HepG2 (cell line): ENCODE measurements around the gene MRNIP. TPM values are rescaled to one million over a fixed set of nuclear protein-coding genes. Genes with fewer than 3 reads are reported as not detected.

Experiments
- HNF4G ChIP-seq, 2 experiments: sonication (generic) in 1 of 2; formaldehyde crosslinking in 1 of 2; IDR thresholded peaks; 2 replicates each; pipeline versions ENCODE4 v1.4.0 to v1.6.1; 2011 to 2020; ENCODE audit warnings: borderline replicate concordance in 2 of 2, low read depth in 2 of 2, mild to moderate bottlenecking in 2 of 2, low read length in 1 of 2, missing genetic modification reagents in 1 of 2, moderate library complexity in 1 of 2
- HNRNPL ChIP-seq: fragments of 200-400 bp; formaldehyde crosslinking; IDR thresholded peaks from 2 replicates; pipeline ENCODE4 v1.6.1; 2017; ENCODE audit warnings: mild to moderate bottlenecking, low read depth, low read length
- JUND ChIP-seq: sonication (generic); formaldehyde crosslinking; IDR thresholded peaks from 2 replicates; pipeline ENCODE4 v1.8.0; 2022; ENCODE audit warnings: mild to moderate bottlenecking, missing genetic modification reagents
- KLF15 ChIP-seq: sonication (generic); formaldehyde crosslinking; IDR thresholded peaks from 2 replicates; pipeline ENCODE4 v1.8.1; 2023; ENCODE audit warnings: borderline replicate concordance, mild to moderate bottlenecking, inconsistent platforms, missing genetic modification reagents, mixed read lengths
- KLF9 ChIP-seq: IDR thresholded peaks from 2 replicates; pipeline ENCODE4 v1.6.1; 2016; ENCODE audit warnings: low read depth
- NFIC ChIP-seq: IDR thresholded peaks from 2 replicates; pipeline ENCODE4 v1.6.1; 2012; ENCODE audit warnings: mild to moderate bottlenecking, low read length, inconsistent platforms
- NONO ChIP-seq, 2 experiments: fragments of 450-650 bp in 1 of 2; sonication (generic) in 1 of 2; formaldehyde crosslinking in 1 of 2; IDR thresholded peaks in 1 of 2; conservative IDR thresholded peaks in 1 of 2; 2 replicates each; pipeline versions ENCODE4 v1.6.1 to v1.8.0; 2017 to 2022; ENCODE audit warnings: mild to moderate bottlenecking in 1 of 2, missing genetic modification reagents in 1 of 2, moderate library complexity in 1 of 2
- PAWR ChIP-seq: sonication (generic); formaldehyde crosslinking; IDR thresholded peaks from 2 replicates; pipeline ENCODE4 v1.4.0; 2020; ENCODE audit warnings: missing genetic modification reagents, mild to moderate bottlenecking, borderline replicate concordance
- ZFP82 ChIP-seq: sonication (generic); formaldehyde crosslinking; IDR thresholded peaks from 2 replicates; pipeline ENCODE4 v1.5.1; 2020; ENCODE audit warnings: mild to moderate bottlenecking, missing genetic modification reagents, borderline replicate concordance
- ZNF225 ChIP-seq: sonication (generic); formaldehyde crosslinking; IDR thresholded peaks from 2 replicates; pipeline ENCODE4 v1.4.0; 2020; ENCODE audit warnings: mild to moderate bottlenecking, missing genetic modification reagents
- ZNF235 ChIP-seq: sonication (generic); formaldehyde crosslinking; IDR thresholded peaks from 2 replicates; pipeline ENCODE4 v1.8.1; 2023; ENCODE audit warnings: mild to moderate bottlenecking, missing genetic modification reagents, borderline replicate concordance
- ZNF430 ChIP-seq: sonication (generic); formaldehyde crosslinking; IDR thresholded peaks from 2 replicates; pipeline ENCODE4 v1.9.0; 2021; ENCODE audit warnings: mild to moderate bottlenecking, missing genetic modification reagents
- polyA plus RNA-seq, 8 experiments: library from polyadenylated mRNA; depleted of rRNA in 3 of 8; stranded (reverse) in 7 of 8; unstranded in 1 of 8; fragments of >200 nt; fragmentation: Illumina TruSeq in 4 of 8; extraction: Trizol in 4 of 8; gene quantifications; 2 replicates each; pipeline versions ENCODE4 v1.2.1 to v1.2.3, GENCODE V29; 2011 to 2016; ENCODE audit warnings: low read depth in 4 of 8, missing spikeins in 1 of 8, mixed read lengths in 1 of 8; ENCODE audit not compliant: insufficient read depth in 1 of 8
- total RNA-seq, 5 experiments: library from RNA; depleted of rRNA; stranded (reverse); fragments of >200 nt; fragmentation: Illumina TruSeq; extraction: Trizol; gene quantifications; 2 replicates each; pipeline ENCODE4 v1.2.3, GENCODE V29; 2016; ENCODE audit warnings: low read depth in 1 of 5
- TF ChIP-seq, protein P1 (sequence below): sonication (generic); formaldehyde crosslinking; IDR thresholded peaks from 2 replicates; pipeline ENCODE4 v1.5.0; 2020; ENCODE audit warnings: mild to moderate bottlenecking, missing genetic modification reagents
- TF ChIP-seq, protein P2 (sequence below): sonication (generic); formaldehyde crosslinking; IDR thresholded peaks from 2 replicates; pipeline ENCODE4 v1.5.0; 2020; ENCODE audit warnings: missing genetic modification reagents, mild to moderate bottlenecking, borderline replicate concordance
- TF ChIP-seq, protein P3 (sequence below): sonication (generic); formaldehyde crosslinking; IDR thresholded peaks from 2 replicates; pipeline ENCODE4 v1.4.0; 2020; ENCODE audit warnings: missing genetic modification reagents
- TF ChIP-seq, protein P4 (sequence below): IDR thresholded peaks from 2 replicates; pipeline ENCODE4 v1.4.0; 2020; ENCODE audit warnings: mild to moderate bottlenecking, missing genetic modification reagents
- TF ChIP-seq, protein P5 (sequence below): sonication (generic); formaldehyde crosslinking; IDR thresholded peaks from 2 replicates; pipeline ENCODE4 v1.5.0; 2020; ENCODE audit warnings: mild to moderate bottlenecking, missing genetic modification reagents, borderline replicate concordance

MRNIP gene
- total and polyA plus RNA-seq, 2 of the 13 experiments (the other 11 are each of a cell fraction or from before 2014, with no cell fraction given) = 15.5 to 34.1 TPM

DNA sequence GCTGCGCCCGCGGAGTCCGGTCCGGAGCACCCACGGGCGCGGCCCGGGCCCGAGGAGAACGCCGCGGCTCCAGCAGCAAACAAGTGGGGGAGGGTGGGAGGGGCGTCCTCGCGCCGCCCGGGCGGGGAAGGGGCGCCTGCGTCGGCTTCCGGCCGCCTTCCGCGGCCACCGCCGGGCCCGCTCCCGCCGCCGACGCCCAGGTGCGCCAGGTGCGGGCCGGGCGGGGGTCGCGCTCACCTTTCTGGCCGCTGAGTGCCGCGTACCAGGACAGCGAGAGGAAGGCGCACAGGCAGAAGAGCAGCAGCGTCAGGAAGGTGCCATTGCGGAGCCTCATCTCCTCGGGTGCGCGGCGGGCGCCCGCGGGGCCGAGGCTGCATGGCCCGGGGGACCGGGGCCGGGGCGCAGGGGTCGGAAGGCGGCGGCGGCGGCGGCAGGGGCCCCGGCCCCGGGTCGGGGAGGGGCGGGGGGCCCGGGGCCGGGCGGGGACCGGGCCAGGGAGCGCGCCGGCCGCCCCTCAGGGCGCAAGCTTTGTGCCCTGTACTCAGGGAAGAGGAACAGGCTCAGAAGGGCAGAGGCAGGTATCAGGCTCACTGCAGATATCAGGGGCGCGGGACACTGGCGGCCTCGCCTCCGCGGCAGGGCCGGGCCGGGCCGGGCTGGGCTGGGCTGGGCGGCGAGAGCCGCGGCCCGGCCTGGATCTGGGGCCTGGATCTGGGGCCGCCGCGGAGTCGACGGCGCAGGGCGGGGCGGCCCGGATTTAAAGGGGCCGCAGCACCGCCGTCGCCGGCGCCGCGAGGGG is 52.2 kb downstream of the MRNIP start, which contains the start of gene MGAT4B (continued):
- TF ChIP-seq, protein P1, sequence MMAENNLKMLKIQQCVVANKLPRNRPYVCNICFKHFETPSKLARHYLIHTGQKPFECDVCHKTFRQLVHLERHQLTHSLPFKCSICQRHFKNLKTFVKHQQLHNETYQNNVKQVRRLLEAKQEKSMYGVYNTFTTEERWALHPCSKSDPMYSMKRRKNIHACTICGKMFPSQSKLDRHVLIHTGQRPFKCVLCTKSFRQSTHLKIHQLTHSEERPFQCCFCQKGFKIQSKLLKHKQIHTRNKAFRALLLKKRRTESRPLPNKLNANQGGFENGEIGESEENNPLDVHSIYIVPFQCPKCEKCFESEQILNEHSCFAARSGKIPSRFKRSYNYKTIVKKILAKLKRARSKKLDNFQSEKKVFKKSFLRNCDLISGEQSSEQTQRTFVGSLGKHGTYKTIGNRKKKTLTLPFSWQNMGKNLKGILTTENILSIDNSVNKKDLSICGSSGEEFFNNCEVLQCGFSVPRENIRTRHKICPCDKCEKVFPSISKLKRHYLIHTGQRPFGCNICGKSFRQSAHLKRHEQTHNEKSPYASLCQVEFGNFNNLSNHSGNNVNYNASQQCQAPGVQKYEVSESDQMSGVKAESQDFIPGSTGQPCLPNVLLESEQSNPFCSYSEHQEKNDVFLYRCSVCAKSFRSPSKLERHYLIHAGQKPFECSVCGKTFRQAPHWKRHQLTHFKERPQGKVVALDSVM (CRISPR knock-in tag) = no peak
- TF ChIP-seq NONO (IDR thresholded peaks at IDR 0.05) (no peak), NONO (CRISPR knock-in tag; conservative IDR thresholded peaks at IDR 0.05) (peak; percentile 31), PAWR (CRISPR knock-in tag) (no peak), KLF15 (CRISPR knock-in tag) (no peak), ZNF225 (CRISPR knock-in tag) (no peak), NFIC (no peak), KLF9 (CRISPR knock-in tag) (no peak), HNF4G (IDR thresholded peaks at IDR 0.05; ENCODE audit: borderline replicate concordance, low read depth, low read length) (peak; percentile 56; the same call in 1 of the 2 replicates), HNF4G (CRISPR knock-in tag; IDR thresholded peaks at IDR 0.05; ENCODE audit: borderline replicate concordance, low read depth) (no peak), HNRNPL (no peak), ZFP82 (CRISPR knock-in tag) (no peak), ZNF430 (CRISPR knock-in tag) (0 out of 2 replicates have a peak, but pooled peaks have one; percentile 32), JUND (CRISPR knock-in tag) (no peak), ZNF235 (no peak)
- TF ChIP-seq, protein P2, sequence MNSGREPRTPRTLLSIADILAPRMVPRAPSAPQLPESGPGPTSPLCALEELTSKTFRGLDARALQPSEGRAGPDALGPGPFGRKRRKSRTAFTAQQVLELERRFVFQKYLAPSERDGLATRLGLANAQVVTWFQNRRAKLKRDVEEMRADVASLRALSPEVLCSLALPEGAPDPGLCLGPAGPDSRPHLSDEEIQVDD (CRISPR knock-in tag) = no peak
- TF ChIP-seq, protein P3, sequence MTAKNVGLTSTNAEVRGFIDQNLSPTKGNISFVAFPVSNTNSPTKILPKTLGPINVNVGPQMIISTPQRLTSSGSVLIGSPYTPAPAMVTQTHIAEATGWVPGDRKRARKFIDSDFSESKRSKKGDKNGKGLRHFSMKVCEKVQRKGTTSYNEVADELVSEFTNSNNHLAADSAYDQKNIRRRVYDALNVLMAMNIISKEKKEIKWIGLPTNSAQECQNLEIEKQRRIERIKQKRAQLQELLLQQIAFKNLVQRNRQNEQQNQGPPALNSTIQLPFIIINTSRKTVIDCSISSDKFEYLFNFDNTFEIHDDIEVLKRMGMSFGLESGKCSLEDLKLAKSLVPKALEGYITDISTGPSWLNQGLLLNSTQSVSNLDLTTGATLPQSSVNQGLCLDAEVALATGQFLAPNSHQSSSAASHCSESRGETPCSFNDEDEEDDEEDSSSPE (CRISPR knock-in tag) = no peak; the same call in 1 of the 2 replicates
- TF ChIP-seq, protein P4, sequence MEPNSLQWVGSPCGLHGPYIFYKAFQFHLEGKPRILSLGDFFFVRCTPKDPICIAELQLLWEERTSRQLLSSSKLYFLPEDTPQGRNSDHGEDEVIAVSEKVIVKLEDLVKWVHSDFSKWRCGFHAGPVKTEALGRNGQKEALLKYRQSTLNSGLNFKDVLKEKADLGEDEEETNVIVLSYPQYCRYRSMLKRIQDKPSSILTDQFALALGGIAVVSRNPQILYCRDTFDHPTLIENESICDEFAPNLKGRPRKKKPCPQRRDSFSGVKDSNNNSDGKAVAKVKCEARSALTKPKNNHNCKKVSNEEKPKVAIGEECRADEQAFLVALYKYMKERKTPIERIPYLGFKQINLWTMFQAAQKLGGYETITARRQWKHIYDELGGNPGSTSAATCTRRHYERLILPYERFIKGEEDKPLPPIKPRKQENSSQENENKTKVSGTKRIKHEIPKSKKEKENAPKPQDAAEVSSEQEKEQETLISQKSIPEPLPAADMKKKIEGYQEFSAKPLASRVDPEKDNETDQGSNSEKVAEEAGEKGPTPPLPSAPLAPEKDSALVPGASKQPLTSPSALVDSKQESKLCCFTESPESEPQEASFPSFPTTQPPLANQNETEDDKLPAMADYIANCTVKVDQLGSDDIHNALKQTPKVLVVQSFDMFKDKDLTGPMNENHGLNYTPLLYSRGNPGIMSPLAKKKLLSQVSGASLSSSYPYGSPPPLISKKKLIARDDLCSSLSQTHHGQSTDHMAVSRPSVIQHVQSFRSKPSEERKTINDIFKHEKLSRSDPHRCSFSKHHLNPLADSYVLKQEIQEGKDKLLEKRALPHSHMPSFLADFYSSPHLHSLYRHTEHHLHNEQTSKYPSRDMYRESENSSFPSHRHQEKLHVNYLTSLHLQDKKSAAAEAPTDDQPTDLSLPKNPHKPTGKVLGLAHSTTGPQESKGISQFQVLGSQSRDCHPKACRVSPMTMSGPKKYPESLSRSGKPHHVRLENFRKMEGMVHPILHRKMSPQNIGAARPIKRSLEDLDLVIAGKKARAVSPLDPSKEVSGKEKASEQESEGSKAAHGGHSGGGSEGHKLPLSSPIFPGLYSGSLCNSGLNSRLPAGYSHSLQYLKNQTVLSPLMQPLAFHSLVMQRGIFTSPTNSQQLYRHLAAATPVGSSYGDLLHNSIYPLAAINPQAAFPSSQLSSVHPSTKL (CRISPR knock-in tag) = no peak
- TF ChIP-seq, protein P5, sequence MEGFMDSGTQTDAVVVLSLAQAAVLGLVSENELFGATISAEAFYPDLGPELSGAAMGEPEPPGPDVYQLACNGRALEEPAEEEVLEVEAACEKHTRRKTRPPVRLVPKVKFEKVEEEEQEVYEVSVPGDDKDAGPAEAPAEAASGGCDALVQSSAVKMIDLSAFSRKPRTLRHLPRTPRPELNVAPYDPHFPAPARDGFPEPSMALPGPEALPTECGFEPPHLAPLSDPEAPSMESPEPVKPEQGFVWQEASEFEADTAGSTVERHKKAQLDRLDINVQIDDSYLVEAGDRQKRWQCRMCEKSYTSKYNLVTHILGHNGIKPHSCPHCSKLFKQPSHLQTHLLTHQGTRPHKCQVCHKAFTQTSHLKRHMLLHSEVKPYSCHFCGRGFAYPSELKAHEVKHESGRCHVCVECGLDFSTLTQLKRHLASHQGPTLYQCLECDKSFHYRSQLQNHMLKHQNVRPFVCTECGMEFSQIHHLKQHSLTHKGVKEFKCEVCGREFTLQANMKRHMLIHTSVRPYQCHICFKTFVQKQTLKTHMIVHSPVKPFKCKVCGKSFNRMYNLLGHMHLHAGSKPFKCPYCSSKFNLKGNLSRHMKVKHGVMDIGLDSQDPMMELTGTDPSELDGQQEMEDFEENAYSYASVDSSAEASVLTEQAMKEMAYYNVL (CRISPR knock-in tag) = no peak
